ENCODE measurements around the gene MACF1.

The MACF1 gene

GRCh38 chr1:39178541-39179431 is 25.7 kb upstream of the MACF1 start:
- in situ Hi-C loops (cut with MboI; ENCODE audit: low pct_unique_long_range_greater_than_20kb, low sequenced_read_pairs, unreplicated experiment) = no loop called here
- no peak for DNase-seq (ENCODE audit: low spot score)
- no peak for TF ChIP-seq CTCF (IDR thresholded peaks at IDR 0.05; ENCODE audit: extremely low read depth, insufficient read depth, missing control alignments)

DNA sequence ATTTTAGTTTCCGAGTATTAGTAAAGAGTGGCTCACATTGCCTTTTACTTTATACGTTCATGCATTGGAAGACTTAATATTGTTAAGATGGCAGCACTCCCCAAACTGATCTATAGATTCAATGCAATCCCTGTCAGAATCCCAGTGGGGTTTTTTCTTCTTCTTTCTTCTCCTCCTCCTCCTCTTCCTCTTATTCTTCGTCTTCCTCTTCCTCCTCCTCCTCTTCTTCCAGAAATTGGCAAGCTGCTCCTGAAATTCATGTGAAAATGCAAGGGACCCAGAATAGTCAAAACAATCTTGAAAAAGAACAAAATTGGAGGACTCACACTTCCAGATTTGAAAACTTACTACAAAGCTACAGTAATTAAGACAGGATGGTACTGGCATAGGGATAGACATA is 23.2 kb upstream of the MACF1 start:
- DNase-seq (ENCODE audit: low spot score) = no peak
- no peak for TF ChIP-seq CTCF (IDR thresholded peaks at IDR 0.05; ENCODE audit: extremely low read depth, insufficient read depth, missing control alignments)
- in situ Hi-C loops (cut with MboI; ENCODE audit: low pct_unique_long_range_greater_than_20kb, low sequenced_read_pairs, unreplicated experiment) = loop anchor here (5.0 to 10.0 kb wide), 2 partner anchors 81 to 87 kb away; no protein-coding TSS in a partner anchor

GRCh38 chr1:39182804-39183203 is 21.7 kb upstream of the MACF1 start:
- in situ Hi-C loops (cut with MboI; ENCODE audit: low pct_unique_long_range_greater_than_20kb, low sequenced_read_pairs, unreplicated experiment) = loop anchor here (5.0 to 10.0 kb wide), 2 partner anchors 79 to 88 kb away; no protein-coding TSS in a partner anchor
- DNase-seq (ENCODE audit: low spot score) = no peak
- TF ChIP-seq CTCF (IDR thresholded peaks at IDR 0.05; ENCODE audit: extremely low read depth, insufficient read depth, missing control alignments) = no peak

- in situ Hi-C loops (cut with MboI; ENCODE audit: low pct_unique_long_range_greater_than_20kb, low sequenced_read_pairs, unreplicated experiment) = loop anchor here (5.0 to 10.0 kb wide), 2 partner anchors 79 to 89 kb away; no protein-coding TSS in a partner anchor
- peak; percentile 35 for TF ChIP-seq CTCF (IDR thresholded peaks at IDR 0.05; ENCODE audit: extremely low read depth, insufficient read depth, missing control alignments)
- peak; percentile 26 for DNase-seq (ENCODE audit: low spot score)
These were observed 20.8 kb upstream of the MACF1 start for GRCh38 chr1:39183503-39184353.

- no peak for DNase-seq (ENCODE audit: low spot score)
- TF ChIP-seq CTCF (IDR thresholded peaks at IDR 0.05; ENCODE audit: extremely low read depth, insufficient read depth, missing control alignments) = no peak
- in situ Hi-C loops (cut with MboI; ENCODE audit: low pct_unique_long_range_greater_than_20kb, low sequenced_read_pairs, unreplicated experiment) = loop anchor here (5.0 to 10.0 kb wide), 2 partner anchors 78 to 90 kb away; no protein-coding TSS in a partner anchor
These were observed 20.1 kb upstream of the MACF1 start for GRCh38 chr1:39184354-39184818.
